T-helper 2 cell (primary cell): ENCODE results near the gene ADCY4.
"Not testable (repeated sequence)": the region's sequence is repeated elsewhere in the genome, so short reads cannot be mapped to it uniquely, and the experiment has no call there.

Experiments
- DNase-seq, 5 experiments: peaks; one replicate each; pipeline versions ENCODE4 v3.0.0 to v3.0.0-alpha.2; 2012 to 2022

Gene ADCY4

DNA sequence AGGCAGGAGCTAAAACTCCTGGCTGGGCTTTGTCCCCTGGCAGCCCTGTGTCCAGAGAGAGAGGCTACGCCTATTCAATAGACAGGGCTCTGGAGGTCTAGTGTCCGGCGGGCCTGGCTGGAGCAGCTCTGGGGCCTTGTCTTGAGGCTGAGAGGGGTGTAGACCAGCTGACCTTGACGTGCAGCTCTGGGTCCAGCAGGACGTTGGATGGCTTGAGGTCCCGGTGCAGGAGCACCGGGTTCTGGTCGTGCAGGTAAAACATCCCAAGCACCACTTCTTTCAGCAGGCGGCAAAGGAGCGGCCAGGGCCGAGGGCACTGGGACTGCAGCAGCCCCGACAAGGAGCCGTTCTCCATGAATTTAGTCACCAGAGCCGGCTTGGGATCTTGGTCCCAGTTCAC, 4.0 kb upstream of the ADCY4 start:
- no peak for DNase-seq

DNA sequence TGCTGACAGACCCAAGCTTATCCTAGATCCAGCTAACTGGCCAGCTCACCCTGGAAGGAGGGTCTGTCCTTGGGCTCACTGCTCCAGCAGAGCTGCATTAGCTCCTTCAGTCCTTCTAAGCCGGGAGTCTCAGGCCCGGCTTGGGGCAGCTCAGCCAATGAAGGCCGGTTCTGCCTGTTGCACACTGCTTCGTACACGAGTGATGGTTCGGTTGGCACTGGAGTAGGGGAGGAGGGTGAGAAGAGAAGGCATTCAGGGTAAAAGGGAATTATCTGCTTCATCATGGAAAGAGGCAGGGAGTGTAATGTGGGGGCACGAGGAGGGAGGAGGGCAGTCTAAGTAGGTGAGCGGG, 2.9 kb upstream of the ADCY4 start:
- no peak for DNase-seq

DNA sequence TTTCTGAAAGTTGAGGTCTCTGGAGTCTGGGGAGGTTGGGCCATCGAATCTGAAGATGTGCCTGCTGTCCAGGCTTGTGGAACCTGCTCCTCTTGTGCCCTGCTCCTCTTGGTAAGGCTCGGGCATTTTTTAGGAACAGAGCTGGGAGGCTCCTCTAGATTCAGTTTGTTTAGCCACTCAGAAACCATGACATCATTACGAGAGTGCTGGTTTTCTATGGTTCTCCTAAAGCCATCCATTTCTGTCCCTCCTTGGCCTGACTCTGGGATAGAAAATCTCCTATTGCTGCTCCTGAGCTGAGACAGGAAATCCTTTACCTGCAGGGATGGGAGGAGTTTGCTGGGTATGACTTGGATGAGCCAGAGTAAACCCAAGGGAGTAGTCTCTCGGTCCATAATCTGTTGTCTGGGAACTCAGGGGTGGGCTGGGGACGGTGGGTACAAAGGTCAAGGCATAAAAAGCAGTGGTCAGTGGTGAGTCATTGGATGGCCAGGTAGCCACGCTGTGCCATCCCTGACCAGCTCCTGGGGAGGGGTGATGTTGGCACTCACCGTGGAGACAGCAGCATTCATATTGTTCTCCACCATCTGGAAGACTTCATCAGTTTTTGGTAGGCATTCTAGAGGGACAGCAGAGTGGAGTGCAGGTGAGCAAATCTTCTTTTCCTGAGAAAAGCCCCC, 2.4 kb upstream of the ADCY4 start:
- DNase-seq = no peak

DNA sequence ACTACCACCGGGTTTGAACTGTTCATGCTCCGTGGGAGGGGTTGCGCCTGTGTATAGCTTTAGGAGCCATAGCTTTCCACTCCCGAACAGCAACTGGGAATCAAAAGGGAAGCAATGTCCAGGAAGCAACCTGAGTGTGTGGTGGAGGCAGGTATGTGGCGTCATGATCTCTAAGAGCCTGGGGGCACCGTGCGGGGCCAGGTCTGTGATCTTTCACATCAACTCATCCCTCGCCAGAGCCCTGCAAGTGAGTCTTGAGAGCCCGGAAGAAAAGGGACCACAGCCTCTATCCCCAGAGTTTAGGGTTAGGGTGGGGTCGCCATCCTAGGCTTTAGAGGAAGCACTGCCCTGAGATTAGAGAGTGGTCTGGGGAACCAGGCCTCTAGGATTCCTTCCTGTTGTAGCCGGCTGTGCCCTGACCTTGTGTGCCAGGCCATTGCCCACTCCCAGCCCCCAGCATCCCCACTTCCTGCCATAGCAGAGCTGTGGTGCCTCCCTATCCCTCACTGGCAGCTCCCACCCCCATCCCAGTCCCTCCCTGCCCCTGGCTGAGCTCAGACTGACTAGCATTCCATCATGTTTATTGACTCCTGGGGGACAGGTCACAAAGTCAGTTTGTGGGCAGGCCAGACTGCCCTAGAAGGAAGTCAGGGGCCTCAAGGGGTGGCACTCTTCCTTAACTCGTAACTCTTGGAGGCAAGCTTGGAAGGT, 745 bp upstream of the ADCY4 start:
- no peak for DNase-seq

DNA sequence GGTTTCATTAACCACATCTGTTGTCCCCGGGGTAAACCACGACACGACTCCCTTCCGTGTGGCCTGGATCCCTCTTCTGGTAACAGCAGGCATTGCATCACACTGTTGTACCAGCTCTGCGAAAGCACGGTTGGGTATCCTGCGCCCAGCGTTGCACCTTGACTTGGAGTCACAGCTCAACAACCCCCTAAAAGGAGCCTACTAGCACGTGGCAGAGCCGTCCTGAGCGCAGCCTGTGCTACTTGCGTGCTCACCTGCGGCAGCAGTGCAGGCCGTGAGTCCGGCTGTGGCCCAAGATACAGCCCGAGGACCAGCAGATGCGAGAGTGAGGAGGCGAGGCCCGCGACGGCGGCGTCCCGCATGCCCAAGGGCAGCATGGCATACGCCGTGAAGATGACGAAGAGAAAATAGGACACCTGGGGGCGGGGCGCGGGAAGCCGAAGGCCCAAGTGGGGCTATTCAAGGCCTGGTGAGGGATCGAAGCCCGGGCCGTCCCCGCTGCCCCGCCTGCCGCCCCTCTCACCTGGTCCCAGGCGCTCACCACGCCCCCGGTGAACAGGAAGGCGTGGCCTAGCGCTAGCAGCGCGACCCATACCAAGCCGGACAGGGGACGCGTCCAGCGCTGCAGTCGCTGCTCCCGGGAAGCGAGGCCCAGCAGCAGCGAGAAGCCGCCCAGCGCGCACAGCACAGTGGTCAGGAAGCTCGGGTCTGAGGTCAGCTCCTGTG, 2.4 kb downstream of the ADCY4 start:
- DNase-seq = peak; percentile 47 to 94 (median 79)

DNA sequence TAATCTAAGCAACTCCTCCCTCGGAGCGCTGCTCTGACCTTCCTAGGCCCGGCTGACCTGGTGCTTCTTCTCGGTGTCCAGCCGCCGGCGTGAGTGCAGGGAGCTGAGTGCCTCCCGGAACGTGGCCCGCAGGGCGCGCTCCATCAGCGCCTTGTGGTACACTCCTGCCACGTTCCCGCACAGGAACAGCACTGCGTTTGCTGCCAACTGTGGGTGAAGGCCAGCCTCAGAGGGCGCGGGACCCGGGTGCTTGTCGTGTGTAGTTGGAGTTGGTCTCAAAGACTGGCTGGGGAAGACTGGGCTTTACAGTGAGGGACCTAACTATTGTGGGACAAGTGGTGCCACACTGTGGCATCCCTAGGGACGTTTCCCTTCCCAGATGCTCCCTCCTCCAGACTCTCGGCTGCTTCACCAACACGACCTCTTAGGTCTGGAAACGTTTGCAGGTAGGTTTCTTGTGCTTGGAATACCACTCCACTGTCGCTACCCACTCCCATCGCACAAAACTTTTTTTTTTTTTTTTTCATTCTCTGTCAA, 3.1 kb downstream of the ADCY4 start:
- no peak for DNase-seq

DNA sequence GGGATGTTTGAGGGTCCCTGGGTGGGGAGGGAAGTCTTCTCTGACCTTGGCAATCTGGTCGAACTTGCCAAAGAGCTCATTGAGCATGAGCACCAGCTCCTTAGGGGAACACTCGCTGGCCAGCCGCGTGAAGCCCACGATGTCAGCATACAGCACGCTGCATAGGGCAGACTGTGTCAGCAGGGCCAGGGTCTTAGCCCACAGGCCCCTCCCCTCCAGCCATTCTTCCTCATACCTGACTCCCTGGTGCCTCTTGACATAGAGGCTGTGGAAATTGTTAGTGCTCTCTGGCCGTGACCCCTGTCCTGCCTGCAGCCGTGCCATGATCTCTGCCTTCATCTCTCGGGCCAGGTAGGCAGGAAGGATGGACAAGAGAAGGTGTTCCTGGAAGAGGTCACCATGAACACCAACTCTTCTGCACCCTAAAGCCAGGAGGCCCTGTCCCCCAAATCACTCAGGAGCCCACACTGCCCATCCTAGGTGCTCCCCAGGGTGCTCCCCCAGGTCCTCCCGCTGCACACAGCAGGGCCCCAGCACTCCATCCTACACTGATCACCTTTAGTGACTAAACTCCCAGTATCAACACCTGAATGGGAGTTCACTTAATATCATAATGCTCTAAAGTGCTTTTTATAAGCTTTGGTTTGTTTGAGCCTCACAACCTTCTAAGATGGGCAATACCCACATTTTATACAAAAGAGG, 3.7 kb downstream of the ADCY4 start:
- DNase-seq = no peak

DNA sequence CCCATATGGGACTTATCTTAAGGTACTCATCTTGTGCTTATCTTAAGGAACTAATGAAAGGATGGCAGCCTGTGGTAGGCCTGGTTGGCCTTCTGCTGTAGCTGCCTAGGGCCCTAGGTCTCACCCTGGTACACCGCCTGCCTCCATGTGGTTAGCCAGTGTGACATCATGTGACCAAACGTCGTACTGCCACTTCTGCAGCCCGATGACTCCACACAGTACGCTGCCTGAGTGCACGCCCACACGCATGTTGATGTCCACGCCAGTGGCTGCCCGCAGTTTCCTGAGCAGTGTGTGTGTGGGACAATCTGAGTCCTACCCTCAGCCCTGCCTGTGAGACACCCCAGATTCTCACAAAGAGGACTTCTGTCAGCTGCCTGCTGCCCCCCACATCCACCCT, 5.1 kb downstream of the ADCY4 start:
- DNase-seq = peak in 2 of 5 experiments; percentile 82 to 86

DNA sequence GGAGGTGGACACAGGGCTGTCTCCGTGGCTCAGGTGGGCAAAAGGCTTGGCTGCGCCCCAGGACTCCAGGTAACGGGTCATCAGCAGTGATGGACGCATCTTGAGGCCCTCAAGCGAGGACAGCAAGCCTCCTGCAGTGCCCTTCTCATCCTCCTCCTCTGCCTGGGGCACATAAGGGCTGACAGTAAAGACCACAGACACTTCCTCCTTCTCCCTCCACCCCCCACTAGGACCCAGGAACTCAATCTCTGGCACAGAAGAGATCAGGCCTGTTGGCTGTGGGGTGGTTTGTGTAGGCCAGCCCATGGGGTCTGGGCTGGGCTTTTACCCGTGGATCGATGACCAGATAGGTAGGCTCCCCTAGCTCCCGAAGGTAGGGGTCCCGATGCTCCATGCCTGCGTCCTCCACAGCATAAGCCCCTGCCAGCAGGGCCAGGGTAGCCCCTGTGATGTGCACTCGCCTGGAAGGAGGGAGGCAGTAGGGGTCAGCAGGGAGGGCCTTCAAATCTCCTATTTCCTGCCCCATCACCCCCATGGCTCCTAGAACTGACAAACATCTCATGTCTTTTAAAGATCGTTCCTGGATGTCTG, 5.7 kb downstream of the ADCY4 start:
- no peak for DNase-seq

DNA sequence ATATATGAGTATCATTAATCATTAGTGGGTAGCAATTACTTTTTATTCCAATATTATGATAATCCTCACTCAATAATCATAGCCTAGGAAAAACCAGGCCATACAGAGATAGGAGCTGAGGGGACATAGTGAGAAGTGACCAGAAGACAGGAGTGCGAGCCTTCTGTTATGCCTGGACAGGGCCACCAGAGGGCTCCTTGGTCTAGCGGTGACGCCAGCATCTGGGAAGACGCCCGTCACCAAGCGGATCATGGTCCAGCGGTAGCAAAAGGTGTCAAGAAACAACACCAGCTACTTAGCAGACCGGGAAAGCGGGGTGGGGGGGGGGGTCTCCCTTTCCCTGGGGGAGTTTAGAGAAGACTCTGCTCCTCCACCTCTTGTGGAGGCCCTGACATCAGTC, 7.0 kb downstream of the ADCY4 start:
- not testable (repeated sequence) for DNase-seq

DNA sequence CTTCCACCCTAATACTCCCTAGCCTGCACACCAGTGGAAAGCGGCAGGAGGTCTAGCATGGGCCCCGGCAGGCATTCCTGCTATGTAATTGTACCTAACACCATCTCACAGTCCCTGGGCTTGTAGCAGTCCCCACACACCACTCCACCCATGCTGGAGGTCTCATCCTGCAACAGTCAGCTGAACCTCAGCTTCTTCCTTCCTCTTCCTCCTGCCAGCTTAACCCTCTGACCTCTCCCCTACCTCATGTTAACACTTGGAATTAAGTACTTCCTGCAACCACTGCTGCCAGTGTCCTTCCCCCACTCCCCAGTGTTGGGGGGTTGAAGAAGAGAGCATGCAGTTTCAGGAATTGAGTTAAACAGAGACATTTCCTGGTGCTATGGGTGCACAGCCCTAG, 7.6 kb downstream of the ADCY4 start:
- no peak for DNase-seq

DNA sequence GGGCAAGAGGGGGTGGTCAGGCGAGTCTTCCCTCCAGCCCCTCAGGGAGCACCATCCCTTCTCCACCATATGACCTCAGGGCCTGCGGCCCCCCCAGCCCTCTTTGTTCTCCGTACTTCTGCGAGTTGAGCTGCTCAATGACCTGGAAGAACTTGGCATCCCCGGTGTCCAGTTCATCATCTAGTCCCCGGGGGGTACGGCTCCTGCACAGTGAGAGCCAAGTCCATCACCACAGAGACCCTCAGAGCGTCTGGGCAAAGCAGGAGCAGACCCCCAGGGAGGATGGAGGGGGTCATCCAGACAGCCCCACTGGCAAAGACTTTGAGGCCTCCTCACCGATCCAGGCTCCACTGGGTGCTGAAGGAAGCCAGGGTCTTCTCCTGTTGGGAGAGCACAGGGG, 8.9 kb downstream of the ADCY4 start:
- no peak for DNase-seq

DNA sequence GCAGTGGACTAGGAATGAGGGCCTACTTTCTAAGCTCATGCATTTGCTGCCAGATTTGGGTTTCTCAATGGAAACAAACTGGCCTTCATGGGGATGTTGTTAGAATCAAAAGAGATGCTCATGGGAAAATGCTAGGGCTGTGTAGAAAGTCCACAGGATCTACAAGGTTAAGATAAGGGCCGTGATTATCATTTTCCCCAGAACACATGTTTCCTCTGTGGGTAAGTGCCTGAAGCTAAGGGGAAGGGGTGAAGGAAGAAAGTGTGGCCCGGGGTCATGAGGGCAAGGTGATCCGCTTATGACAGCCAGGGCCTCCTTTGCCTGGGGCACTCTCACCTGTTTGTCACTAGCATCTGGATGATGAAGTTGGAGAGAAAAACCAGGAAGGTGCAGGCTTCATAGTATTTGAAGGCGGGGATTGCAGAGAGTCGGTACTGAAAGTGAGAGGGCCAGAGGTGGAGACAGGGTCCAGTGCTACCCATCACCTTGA, 9.8 kb downstream of the ADCY4 start:
- DNase-seq = no peak

DNA sequence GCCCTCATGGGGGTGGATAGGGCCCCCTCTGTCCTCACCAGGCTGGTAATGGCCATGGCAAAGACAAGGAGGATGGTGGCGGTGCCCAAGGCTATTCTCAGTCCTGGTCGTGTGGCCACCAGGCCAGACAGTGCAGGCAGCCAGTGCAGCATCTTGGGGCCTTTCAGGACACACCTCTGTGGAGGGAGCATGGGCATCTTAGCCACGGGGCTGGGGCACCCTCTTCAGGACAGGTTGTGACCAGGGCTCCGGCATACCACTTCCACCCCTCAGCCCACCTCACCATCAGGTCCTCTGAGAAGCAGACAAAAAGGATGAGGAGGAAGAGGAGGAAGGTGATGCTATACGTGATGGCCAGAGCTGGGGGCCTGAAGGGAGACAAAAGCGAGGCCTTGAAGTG, 10.8 kb downstream of the ADCY4 start:
- DNase-seq = no peak

DNA sequence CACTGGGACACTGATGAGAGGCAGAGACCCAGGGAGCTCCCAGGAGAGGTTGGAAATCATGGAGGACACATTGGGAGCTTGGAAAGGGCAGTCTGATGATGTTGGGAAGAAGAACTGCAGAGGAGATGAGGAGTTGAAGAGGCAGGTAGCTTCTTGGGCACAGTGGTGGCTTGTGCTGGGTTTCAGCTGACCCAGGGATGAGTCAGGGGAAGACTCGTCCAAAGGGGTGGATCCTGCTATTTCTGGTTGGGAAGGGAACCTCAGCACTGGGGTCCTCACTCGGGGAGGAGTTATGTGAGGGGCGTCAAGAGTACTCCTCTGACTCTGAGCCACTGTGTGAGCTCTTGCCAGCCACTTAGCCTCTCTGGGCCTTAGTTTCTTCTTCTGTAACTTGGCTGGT, 11.5 kb downstream of the ADCY4 start:
- no peak for DNase-seq

DNA sequence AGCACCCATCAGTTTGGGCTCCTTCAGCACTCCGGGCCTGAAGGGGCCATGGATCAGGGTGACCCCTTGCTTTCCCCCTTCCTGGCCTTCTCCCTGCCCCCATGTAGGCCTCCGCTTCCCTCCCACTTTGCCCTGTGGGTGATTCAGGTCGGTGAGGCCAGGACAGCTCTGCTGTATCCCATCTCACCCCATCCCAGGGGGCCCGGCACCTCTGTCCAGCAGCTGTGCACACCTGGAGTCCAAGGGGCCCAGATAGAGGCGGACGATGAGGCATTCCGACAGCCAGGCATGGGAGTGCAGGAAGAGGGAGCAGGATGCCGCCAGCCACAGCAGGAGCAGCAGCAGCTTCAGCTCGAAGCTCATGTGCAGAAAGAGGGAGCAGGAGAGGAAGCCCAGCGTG, 12.2 kb downstream of the ADCY4 start:
- DNase-seq = no peak

DNA sequence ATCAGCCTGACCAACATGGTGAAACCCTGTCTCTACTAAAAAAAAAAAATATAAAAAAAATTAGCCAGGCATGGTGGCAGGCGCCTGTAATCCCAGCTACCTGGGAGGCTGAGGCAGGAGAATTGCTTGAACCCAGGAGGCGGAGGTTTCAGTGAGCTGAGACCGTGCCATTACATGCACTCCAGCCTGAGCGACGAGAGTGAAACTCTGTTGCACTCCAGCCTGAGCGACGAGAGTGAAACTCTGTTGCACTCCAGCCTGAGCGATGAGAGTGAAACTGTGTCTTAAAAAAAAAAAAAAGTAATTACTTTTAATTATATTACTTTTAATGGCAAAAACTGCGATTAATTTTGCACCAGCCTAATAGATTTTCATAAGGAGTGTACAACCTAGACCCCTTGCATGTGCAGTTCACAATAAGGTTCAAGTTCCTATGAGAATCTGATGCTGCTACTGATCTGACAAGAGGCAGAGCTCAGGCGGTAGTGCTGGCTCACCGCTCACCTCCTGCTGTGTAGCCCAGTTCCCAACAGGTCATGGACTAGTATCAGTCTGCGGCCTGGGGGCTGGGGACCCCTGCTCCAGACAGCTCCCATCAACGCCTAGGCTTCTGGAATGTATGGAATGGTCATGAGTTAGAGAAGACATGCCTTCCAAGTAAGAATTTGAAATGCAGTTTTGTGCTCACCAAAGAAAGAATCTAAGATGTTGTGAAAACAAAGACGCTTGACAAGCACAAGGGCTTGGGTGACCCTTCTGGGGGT, 13.5 kb downstream of the ADCY4 start:
- no peak for DNase-seq

DNA sequence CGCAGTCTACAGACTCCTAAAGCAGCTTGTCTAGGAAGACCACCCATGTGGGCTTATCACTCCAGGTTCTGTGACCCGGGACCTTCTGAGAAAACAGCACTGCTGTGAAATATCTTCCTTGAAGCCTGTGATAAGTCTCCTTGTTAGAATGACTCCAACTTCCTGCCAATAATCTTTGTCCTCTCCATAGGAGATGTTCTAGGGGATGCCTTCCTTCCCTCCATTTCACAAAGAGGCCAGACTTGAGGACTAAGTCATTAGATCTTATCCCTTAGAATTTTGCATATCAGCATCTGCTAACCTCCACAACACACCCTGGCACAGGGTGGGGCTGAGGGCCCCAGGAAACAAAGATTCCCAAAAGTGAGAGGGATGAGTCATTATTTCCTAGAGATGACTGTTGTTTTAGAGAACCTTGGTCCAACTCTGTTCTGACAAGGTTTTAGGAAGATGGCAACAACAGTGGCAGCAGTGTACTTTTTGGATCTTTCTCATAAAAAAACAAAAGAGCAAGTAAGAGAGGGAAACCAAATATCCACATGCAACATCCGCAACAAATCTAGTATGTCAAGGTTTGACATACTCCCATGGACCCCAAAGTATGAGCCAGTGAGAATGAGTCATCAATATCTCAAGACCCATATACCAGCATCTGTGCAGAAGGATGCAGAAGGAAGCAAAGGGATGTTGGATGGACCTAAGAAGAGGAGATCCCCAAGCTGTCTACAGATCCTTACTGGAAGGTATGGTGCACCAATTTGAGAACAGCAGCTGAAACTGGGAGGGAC, 17.5 kb downstream of the ADCY4 start:
- DNase-seq = no peak

DNA sequence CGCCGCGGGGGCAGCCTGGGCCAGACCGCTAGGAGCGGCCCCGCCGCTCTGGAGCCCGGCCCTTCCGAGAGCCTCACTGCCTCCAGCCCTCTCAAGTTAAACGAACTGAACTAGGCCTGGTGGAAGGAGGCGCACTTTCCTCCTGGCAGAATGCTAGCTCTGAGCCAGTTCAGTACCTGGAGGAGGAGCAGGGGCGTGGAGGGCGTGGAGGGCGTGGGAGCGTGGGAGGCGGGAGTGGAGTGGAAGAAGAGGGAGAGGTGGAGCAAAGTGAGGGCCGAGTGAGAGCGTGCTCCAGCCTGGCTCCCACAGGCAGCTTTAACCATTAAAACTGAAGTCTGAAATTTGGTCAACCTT, 18.3 kb downstream of the ADCY4 start:
- DNase-seq = no peak

DNA sequence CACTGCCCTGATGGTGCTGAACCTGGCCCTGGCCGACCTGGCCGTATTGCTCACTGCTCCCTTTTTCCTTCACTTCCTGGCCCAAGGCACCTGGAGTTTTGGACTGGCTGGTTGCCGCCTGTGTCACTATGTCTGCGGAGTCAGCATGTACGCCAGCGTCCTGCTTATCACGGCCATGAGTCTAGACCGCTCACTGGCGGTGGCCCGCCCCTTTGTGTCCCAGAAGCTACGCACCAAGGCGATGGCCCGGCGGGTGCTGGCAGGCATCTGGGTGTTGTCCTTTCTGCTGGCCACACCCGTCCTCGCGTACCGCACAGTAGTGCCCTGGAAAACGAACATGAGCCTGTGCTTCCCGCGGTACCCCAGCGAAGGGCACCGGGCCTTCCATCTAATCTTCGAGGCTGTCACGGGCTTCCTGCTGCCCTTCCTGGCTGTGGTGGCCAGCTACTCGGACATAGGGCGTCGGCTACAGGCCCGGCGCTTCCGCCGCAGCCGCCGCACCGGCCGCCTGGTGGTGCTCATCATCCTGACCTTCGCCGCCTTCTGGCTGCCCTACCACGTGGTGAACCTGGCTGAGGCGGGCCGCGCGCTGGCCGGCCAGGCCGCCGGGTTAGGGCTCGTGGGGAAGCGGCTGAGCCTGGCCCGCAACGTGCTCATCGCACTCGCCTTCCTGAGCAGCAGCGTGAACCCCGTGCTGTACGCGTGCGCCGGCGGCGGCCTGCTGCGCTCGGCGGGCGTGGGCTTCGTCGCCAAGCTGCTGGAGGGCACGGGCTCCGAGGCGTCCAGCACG, 18.9 kb downstream of the ADCY4 start:
- no peak for DNase-seq
